Effector memory CD4-positive, alpha-beta T cell (primary cell): ENCODE data around the gene CDRT15.
"Not testable (repeated sequence)": the region's sequence is repeated elsewhere in the genome, so short reads cannot be mapped to it uniquely, and the experiment has no call there.

Experiments
- DNase-seq, 3 donors: peaks; one replicate each; pipeline ENCODE4 v3.0.0-alpha.2; 2020
- H3K27ac ChIP-seq: 2 replicates; pipeline ENCODE4 v1.7.0; 2013; ENCODE audit warnings: mild to moderate bottlenecking, low read length, moderate library complexity; ENCODE audit not compliant: insufficient read depth, poor library complexity, severe bottlenecking
- H3K27me3 ChIP-seq: replicated peaks from 2 replicates; pipeline ENCODE4 v1.7.0; 2013; ENCODE audit warnings: mild to moderate bottlenecking, low read length; ENCODE audit not compliant: insufficient read depth, control insufficient read depth, poor library complexity, severe bottlenecking
- H3K36me3 ChIP-seq: 2 replicates; pipeline ENCODE4 v1.7.0; 2013; ENCODE audit warnings: mild to moderate bottlenecking, low read length, moderate library complexity; ENCODE audit not compliant: control insufficient read depth, insufficient read depth
- H3K4me1 ChIP-seq: 2 replicates; pipeline ENCODE4 v1.7.0; 2013; ENCODE audit warnings: low read length, mild to moderate bottlenecking; ENCODE audit not compliant: control insufficient read depth, insufficient read depth, poor library complexity, severe bottlenecking
- H3K4me3 ChIP-seq: 2 replicates; pipeline ENCODE4 v1.7.0; 2013; ENCODE audit warnings: low read length, low read depth, mild to moderate bottlenecking; ENCODE audit not compliant: insufficient read depth, poor library complexity, severe bottlenecking
- H3K9me3 ChIP-seq: 2 replicates; pipeline ENCODE4 v1.7.0; 2013; ENCODE audit warnings: mild to moderate bottlenecking, low read length, moderate library complexity; ENCODE audit not compliant: control insufficient read depth

CDRT15 gene

DNA sequence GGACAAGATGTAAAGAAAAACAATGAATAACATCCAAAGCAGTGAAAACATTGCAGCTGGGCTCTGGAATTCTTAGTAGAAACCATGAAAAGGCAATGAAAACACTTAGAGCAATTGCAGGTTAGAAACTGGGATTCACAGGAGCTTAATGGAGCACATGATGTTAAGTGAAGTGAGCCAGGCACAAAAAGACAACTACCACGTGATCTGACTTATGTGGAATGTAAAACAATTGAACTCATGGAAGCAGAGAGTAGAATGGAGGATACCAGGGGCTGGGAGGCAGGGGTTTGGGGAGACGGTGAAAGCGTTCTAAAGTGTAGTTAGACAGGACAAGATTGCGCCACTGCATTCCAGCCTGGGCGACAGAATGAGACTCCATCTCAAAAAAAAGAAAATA, 2.6 kb upstream of the CDRT15 start:
- H3K4me3 ChIP-seq, H3K9me3 ChIP-seq, H3K36me3 ChIP-seq, DNase-seq, H3K27me3 ChIP-seq, H3K27ac ChIP-seq, H3K4me1 ChIP-seq: not testable (repeated sequence)

DNA sequence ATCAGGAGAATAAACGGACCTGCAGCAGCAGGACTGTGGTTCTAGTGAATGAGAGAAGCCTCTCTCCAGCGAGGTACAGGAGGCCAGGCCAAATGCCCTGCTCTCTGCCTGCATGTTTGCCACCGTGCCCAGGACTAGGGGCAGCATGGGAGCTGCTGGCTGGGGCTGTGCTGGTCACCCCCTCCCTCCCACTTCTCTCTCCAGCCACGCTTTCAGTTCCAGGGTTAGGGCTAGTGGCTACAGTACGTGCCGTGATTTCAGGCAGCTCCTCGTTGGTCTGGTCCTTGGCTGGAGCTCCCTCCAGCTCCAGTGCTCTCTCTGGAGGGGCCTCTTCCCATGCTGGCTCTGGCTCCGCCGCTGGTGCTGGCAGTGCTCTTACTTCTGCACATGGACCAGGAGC, 630 bp downstream of the CDRT15 start:
- not testable (repeated sequence) for H3K9me3 ChIP-seq, DNase-seq

DNA sequence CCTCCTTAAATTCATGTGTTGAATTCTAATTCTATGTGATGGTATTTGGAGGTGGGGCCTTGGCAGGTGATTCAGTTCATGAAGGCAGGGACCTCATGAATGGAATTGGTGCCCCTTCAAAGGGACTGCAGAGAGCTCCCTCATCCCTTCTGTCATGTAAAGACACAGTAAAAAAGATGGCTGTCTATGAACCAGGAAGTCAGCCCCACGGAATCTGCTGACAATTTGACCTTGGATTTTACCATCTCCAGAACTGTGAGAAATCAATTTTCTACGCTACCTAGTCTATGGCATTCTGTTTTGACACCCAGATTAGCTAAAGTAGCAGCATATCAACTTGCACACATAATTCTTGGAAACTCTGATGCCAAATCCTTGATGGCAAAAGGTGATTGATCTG, 1.6 kb downstream of the CDRT15 start:
- not testable (repeated sequence) for H3K36me3 ChIP-seq, H3K27me3 ChIP-seq, H3K4me1 ChIP-seq, H3K4me3 ChIP-seq, H3K27ac ChIP-seq, DNase-seq, H3K9me3 ChIP-seq

More for the DNA sequence above, 630 bp downstream of the CDRT15 start:
- H3K27ac ChIP-seq, H3K27me3 ChIP-seq, H3K36me3 ChIP-seq, H3K4me3 ChIP-seq, H3K4me1 ChIP-seq: not testable (repeated sequence)

DNA sequence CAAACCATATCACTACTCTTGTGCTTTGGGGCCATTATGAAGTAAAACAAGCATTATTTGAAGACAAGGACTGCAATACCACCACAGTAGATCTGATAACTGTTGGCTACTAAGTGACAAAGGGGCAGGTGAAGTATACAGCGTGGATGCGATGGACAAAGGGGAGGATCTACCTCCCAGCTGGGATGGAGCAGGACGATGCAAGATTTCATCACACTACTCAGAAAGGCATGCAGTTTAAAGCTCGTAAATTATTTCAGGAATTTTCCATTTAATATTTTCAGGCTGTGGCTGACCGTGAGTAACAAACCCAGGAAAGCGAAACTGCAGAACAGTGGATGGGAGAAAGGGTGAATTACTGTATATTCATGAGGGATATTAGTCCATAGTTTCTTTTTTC, 5.5 kb downstream of the CDRT15 start:
- not testable (repeated sequence) for DNase-seq, H3K4me1 ChIP-seq, H3K27me3 ChIP-seq, H3K27ac ChIP-seq, H3K4me3 ChIP-seq, H3K9me3 ChIP-seq, H3K36me3 ChIP-seq

DNA sequence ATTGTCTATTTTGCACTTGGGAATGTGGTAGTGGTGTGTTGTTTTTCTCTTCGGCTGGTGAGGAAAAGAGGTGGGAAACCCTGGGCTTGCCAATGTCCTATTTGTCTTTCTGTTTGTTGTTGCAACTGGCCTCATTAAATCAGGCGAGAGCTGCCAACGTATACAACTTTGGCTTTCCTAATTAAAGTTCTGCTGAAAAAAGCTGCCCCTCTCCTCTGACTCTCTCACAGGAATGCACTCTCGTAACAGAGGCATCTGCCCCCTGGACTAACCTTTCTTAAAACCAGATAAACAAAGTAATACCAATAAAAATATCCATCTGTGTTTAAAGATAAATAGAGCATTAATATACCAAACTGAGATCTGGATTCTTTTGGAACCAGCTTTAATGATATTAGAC, 7.8 kb downstream of the CDRT15 start:
- no peak for DNase-seq
- no peak overlapping the region for H3K4me3 ChIP-seq
- no peaks in the 10 kb centered on the region for H3K27me3 ChIP-seq
- H3K27ac ChIP-seq = no peak overlapping the region
- H3K9me3 ChIP-seq = no peaks in the 10 kb centered on the region
- H3K4me1 ChIP-seq = no peaks in the 10 kb centered on the region
- H3K36me3 ChIP-seq = no peaks in the 10 kb centered on the region

DNA sequence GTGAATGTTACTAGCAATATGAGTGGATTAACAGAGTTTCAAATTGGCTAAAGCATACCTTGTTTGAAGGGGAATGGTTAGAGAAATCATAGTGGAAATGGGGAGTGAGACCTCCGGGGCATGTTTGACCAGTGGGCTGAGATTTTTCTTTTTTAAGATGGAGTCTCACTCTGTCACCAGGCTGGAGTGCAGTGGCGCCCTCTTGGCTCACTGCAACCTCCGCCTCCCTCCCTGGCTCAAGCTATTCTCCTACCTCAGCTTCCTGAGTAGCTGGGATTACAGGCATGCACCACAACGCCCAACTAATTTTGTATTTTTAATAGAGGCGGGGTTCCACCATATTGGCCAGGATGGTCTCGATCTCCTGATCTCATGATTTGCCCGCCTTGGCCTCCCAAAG, 9.6 kb downstream of the CDRT15 start:
- H3K36me3 ChIP-seq = no peaks in the 10 kb centered on the region
- no peak overlapping the region for H3K27ac ChIP-seq
- H3K4me3 ChIP-seq = no peak overlapping the region

DNA sequence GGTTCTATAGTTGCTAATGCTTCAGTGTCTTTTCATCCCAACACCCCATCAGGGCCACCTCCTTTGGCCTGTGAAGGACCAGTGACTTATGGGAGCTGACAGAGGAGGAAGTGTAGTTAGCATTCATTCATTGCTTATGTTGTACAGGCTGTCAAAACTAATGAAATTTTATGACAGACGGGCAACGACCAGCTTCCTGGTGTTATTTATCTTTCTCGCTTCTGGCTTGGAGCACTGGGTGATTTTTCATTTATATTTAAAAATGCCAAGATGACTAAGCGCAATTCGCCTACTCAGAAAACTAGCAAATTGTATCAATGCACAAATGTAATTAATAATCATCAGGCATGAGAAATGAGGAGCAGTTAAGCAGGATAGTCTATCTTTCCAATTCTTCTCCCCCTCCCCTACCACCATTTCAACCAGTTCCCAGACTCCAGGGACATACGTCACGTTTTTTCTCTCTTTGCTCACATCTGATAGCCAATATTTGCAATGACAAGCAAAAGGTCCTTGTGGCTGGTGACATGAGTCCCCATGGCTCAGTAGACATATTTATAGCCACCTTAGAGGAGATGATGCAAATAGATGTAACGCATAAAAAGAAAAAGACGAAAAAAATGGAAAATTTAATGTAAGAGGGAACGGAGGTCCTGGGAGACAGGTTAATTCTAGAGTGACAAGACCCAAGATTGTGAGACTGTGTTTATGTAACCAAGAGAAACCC, 11.2 kb downstream of the CDRT15 start:
- no peaks in the 10 kb centered on the region for H3K36me3 ChIP-seq
- no peaks in the 10 kb centered on the region for H3K9me3 ChIP-seq
- no peaks in the 10 kb centered on the region for H3K4me1 ChIP-seq
- no peak for DNase-seq
- H3K27me3 ChIP-seq = no peaks in the 10 kb centered on the region
- no peak overlapping the region for H3K4me3 ChIP-seq
- H3K27ac ChIP-seq = no peak overlapping the region

More for the DNA sequence above, 9.6 kb downstream of the CDRT15 start:
- Histone ChIP-seq H3K9me3 (no peaks in the 10 kb centered on the region), H3K4me1 (no peaks in the 10 kb centered on the region), H3K27me3 (no peaks in the 10 kb centered on the region)
- DNase-seq = no peak

DNA sequence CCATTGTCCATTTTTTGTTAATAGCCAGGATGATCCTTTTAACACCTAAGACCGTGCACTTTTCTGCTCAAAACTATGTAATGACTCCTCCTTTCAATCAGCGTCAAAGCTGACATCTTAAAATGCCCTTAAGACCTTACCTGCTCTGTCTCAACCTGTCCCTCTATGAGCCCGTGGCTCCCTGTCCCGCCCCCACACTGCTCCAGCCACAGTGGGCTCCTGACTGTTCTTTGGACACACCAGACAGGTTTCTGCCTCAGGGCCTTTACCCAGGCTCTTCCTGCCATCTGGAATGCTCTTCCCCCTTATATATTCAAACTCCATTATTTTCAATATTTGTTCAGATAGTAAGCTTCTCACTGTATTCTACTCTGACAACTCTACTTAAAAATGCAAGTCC, 14.1 kb downstream of the CDRT15 start:
- H3K4me3 ChIP-seq = no peak overlapping the region
- H3K27ac ChIP-seq = no peak overlapping the region
- H3K4me1 ChIP-seq = no peaks in the 10 kb centered on the region
- no peaks in the 10 kb centered on the region for H3K9me3 ChIP-seq
- H3K36me3 ChIP-seq = no peaks in the 10 kb centered on the region
- no peak for DNase-seq
- no peaks in the 10 kb centered on the region for H3K27me3 ChIP-seq

DNA sequence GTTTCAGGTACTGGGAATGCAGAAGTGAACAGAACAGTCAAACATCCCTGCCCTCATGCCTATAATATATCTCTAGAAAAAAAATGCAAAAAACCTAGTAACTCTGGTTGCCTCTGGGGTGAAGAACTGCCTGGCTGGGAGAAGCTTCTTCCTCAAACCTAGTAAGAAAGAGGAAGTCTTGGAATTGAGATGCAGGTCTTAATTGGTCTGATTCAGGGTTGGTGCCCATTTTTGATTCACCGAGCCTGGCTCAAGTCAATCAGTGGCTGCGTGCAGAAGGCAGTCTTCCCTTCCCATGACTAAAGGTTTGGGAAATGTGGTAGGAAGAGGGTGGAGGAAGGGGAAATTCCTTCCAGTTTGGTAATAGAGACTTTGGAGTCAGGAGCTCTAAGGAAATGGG, 22.4 kb downstream of the CDRT15 start:
- Histone ChIP-seq H3K9me3 (no peaks in the 10 kb centered on the region), H3K4me3 (no peak overlapping the region), H3K27ac (no peak overlapping the region), H3K27me3 (no peaks in the 10 kb centered on the region), H3K36me3 (peaks cover 4% of the 10 kb centered on the region), H3K4me1 (no peaks in the 10 kb centered on the region)
- DNase-seq = no peak

DNA sequence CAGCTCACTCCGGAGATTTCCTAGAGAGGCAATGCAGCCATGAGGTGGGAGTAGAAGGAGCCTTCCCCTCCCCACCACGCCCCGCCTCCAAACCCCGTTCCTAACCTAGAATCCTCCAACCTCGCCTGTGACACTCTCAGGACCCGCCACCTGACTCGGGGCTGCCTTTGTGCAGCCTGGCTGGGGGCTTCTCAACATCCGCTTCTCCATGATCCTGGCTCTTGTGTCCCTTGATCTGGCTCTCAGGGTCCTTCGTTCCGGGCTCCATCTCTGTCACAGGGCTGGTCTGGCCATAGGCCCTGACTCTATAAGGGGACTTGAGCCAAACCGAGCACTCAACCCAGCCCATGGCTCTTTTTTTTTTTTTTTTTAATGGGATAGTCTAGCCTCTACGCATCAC, 24.3 kb downstream of the CDRT15 start:
- H3K27me3 ChIP-seq = no peaks in the 10 kb centered on the region
- no peak for DNase-seq
- H3K4me3 ChIP-seq = no peak overlapping the region
- H3K27ac ChIP-seq = no peak overlapping the region
- H3K9me3 ChIP-seq = no peaks in the 10 kb centered on the region
- peaks cover 4% of the 10 kb centered on the region for H3K36me3 ChIP-seq
- H3K4me1 ChIP-seq = no peaks in the 10 kb centered on the region
